HL-60 (cell line): ENCODE results near the gene DEXI.
"Not testable (repeated sequence)": the region's sequence is repeated elsewhere in the genome, so short reads cannot be mapped to it uniquely, and the experiment has no call there.

ENCODE experiments used
- DNase-seq, 2 experiments: peaks; one replicate each; pipeline ENCODE4 v3.0.0-alpha.2; 2010 to 2020; ENCODE audit warnings: low read depth in 1 of 2, low spot score in 1 of 2
- H3K27ac ChIP-seq: fragments of 250-450 bp; sonication (Bioruptor Pico); replicated peaks from 2 replicates; pipeline ENCODE4 v1.5.1; 2020; ENCODE audit warnings: mild to moderate bottlenecking, moderate library complexity
- H3K27me3 ChIP-seq: fragments of 250-450 bp; sonication (Bioruptor Pico); 2 replicates; pipeline ENCODE4 v1.5.1; 2021; ENCODE audit warnings: mild to moderate bottlenecking, moderate library complexity; ENCODE audit not compliant: insufficient read depth, poor library complexity, severe bottlenecking
- H3K4me3 ChIP-seq: replicated peaks from 2 replicates; pipeline ENCODE4 v1.5.1; 2011; ENCODE audit warnings: mild to moderate bottlenecking, control low read depth, low read length; ENCODE audit not compliant: insufficient read depth
- GABPA ChIP-seq: IDR thresholded peaks from 2 replicates; pipeline ENCODE4 v1.6.1; 2012; ENCODE audit warnings: low read depth
- POLR2AphosphoS5 ChIP-seq: IDR thresholded peaks from 2 replicates; pipeline ENCODE4 v1.6.1; 2012; ENCODE audit warnings: low read depth
- SPI1 ChIP-seq: IDR thresholded peaks from 2 replicates; pipeline ENCODE4 v1.6.1; 2012; ENCODE audit warnings: low read depth, mild to moderate bottlenecking, borderline replicate concordance
- TF ChIP-seq, protein P1 (sequence below): IDR thresholded peaks from one replicate; pipeline ENCODE4 v1.5.1; 2011; ENCODE audit warnings: low read length, control low read depth, inconsistent platforms; ENCODE audit not compliant: insufficient read depth
- TF ChIP-seq, protein P2 (sequence below): IDR thresholded peaks from 2 replicates; pipeline ENCODE4 v1.6.1; 2012; ENCODE audit warnings: low read depth; ENCODE audit not compliant: insufficient replicate concordance

DEXI gene

DNA sequence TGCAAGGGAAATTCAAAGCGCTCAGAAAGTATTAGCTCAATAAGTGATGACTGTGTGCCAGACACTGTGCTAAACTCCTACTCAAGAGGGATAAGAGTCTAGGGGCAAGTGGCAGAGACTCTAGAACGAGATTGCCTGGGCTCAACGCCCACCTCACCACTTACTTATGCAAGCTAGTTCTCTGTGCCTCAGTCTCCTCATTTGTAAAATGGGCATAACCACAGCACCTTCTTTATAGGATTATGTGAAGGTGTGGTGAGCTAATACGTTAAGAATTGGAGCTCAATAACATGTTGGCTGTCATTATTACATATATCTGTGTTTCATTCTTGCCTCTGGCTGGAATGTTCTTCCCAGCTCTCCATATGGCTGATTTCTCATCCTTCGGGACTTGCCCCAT, 15.4 kb downstream of the DEXI start:
- DNase-seq = no peak
- Histone ChIP-seq H3K27me3 (no peaks in the 10 kb centered on the region), H3K4me3 (no peak overlapping the region), H3K27ac (no peak overlapping the region)
- TF ChIP-seq, protein P1, sequence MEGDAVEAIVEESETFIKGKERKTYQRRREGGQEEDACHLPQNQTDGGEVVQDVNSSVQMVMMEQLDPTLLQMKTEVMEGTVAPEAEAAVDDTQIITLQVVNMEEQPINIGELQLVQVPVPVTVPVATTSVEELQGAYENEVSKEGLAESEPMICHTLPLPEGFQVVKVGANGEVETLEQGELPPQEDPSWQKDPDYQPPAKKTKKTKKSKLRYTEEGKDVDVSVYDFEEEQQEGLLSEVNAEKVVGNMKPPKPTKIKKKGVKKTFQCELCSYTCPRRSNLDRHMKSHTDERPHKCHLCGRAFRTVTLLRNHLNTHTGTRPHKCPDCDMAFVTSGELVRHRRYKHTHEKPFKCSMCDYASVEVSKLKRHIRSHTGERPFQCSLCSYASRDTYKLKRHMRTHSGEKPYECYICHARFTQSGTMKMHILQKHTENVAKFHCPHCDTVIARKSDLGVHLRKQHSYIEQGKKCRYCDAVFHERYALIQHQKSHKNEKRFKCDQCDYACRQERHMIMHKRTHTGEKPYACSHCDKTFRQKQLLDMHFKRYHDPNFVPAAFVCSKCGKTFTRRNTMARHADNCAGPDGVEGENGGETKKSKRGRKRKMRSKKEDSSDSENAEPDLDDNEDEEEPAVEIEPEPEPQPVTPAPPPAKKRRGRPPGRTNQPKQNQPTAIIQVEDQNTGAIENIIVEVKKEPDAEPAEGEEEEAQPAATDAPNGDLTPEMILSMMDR = no peak
- TF ChIP-seq, protein P2, sequence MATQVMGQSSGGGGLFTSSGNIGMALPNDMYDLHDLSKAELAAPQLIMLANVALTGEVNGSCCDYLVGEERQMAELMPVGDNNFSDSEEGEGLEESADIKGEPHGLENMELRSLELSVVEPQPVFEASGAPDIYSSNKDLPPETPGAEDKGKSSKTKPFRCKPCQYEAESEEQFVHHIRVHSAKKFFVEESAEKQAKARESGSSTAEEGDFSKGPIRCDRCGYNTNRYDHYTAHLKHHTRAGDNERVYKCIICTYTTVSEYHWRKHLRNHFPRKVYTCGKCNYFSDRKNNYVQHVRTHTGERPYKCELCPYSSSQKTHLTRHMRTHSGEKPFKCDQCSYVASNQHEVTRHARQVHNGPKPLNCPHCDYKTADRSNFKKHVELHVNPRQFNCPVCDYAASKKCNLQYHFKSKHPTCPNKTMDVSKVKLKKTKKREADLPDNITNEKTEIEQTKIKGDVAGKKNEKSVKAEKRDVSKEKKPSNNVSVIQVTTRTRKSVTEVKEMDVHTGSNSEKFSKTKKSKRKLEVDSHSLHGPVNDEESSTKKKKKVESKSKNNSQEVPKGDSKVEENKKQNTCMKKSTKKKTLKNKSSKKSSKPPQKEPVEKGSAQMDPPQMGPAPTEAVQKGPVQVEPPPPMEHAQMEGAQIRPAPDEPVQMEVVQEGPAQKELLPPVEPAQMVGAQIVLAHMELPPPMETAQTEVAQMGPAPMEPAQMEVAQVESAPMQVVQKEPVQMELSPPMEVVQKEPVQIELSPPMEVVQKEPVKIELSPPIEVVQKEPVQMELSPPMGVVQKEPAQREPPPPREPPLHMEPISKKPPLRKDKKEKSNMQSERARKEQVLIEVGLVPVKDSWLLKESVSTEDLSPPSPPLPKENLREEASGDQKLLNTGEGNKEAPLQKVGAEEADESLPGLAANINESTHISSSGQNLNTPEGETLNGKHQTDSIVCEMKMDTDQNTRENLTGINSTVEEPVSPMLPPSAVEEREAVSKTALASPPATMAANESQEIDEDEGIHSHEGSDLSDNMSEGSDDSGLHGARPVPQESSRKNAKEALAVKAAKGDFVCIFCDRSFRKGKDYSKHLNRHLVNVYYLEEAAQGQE = no peak
- no peak for TF ChIP-seq SPI1
- no peak for TF ChIP-seq GABPA
- no peak for TF ChIP-seq POLR2AphosphoS5

DNA sequence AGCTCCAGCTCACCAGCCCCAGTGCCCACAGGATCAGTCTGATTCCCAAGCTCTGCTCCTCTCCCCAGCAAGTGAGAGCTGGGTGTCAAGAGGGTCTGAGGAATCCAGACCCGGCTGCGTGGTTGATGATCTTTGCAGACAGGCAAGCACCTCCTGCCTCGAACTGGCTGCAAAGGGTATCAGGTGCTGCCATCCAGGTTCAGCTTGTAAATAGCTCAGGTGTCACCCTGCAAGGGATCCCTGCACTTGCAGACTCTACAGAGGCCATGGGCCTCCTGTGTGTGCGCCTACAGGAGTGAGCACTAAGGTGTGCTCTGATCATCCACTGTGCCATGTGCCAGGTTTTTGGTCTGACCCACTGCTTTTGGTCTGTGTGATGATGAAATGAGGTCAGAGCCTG, 16.2 kb downstream of the DEXI start:
- no peaks in the 10 kb centered on the region for H3K27me3 ChIP-seq
- no peak overlapping the region for H3K27ac ChIP-seq
- DNase-seq = no peak
- TF ChIP-seq, protein P1 = no peak
- TF ChIP-seq, protein P2 = no peak
- TF ChIP-seq POLR2AphosphoS5 = no peak
- TF ChIP-seq GABPA = no peak
- TF ChIP-seq SPI1 = no peak
- no peak overlapping the region for H3K4me3 ChIP-seq

DNA sequence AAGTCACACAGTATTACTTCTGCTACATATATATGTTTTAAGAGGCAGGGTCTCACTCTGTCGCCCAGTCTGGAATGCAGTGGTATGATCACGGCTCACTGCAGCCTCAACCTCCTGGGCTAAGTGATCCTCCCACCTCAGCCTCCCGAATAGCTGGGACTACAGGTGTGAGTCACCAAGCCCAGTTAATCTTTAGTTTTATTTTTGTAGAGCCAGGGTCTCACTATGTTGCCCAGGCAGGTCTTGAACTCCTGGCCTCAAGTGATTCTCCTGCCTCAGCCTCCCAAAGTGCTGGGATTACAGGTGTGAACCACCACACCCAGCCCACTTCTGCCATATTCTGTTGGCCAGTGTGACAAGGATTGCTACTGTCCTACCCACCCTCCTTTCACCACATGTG, 17.0 kb downstream of the DEXI start:
- not testable (repeated sequence) for H3K4me3 ChIP-seq, DNase-seq, H3K27ac ChIP-seq, H3K27me3 ChIP-seq

DNA sequence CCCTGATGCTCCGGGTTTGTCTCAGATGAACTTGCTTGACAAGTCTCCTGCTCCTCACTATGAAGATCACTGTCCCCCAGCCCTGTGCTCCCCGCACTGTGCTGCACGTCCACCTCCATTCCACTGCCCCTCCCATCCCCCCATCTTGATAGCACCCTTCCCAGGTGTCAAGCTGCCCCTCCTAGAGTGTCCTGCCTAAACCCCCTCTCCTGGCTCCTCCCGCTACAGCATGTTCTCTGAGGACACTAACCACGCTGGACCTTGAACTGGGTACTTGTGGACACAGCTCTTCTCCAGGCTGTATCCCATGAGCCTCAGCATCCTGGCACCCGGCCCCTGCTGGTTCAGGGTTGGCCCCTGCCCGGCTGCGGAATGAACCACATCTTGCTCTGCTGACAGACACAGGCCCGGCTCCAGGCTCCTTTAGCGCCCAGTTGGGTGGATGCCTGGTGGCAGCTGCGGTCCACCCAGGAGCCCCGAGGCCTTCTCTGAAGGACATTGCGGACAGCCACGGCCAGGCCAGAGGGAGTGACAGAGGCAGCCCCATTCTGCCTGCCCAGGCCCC, 18.5 kb downstream of the DEXI start:
- DNase-seq = no peak
- H3K27ac ChIP-seq = no peak overlapping the region
- no peak overlapping the region for H3K4me3 ChIP-seq
- TF ChIP-seq, protein P1 = no peak
- TF ChIP-seq SPI1 (no peak), GABPA (no peak), POLR2AphosphoS5 (no peak)
- TF ChIP-seq, protein P2 = no peak
- no peaks in the 10 kb centered on the region for H3K27me3 ChIP-seq
